ENCODE results near the gene ID4.

The ID4 gene, protein sequence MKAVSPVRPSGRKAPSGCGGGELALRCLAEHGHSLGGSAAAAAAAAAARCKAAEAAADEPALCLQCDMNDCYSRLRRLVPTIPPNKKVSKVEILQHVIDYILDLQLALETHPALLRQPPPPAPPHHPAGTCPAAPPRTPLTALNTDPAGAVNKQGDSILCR

DNA sequence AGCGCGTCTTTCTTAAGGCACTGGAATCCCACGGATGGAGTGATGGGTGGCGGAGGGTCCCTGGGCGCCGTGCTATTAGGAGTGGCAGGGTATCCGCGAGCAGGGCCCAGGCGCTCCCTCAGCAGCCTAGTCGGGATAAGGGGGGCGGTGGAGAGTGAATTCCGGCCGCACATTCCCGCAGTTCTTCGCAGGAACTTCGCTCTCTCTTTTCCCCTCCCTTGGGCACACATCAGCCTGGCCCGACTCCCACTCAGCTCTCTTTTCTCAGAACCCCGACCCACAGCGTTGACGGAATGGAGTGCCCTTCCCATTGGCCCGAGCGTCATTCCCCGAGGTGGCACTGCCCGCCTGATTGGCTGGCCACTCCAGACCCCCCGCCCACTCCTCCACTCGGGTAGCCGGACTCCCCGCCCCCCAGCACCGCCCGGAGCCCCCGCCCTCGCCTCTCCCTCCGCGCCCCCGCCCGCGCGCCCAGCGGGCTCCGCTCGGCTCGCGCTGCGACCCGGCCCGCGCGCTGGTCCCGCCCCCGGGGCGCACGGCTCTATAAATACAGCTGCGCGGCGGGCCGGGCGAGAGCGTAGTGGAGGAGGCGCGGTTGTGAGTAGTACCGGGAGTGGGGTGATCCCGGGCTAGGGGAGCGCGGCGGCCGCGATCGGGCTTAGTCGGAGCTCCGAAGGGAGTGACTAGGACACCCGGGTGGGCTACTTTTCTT, at the start of gene ID4:
Gene ID4 (plus strand): TSS at position 572 of the 712 bp plus-strand sequence. CDS start 385 bp downstream, outside the sequence.
- peak; percentile 79 for DNase-seq (ENCODE audit: low read depth)

DNA sequence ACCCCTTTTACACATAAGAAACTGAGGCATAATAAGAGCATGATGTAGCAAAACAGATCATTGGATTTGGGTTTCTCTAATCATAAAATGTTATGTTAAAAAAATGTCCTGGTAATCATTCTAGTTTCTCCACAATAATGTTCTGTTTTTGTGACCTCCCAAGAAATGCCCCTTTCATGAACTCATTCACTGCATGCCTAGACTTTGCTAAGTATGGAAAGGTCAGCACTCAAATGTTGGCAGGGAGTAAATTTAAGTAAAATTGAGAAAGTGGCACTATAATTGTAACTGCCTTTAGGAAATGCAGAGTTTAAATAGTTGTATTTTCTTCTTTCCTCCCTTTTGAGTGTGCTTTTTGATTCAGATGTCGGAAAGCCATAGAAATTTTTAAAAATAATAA, 48.5 kb upstream of the ID4 start:
- DNase-seq (ENCODE audit: low read depth): no peak

DNA sequence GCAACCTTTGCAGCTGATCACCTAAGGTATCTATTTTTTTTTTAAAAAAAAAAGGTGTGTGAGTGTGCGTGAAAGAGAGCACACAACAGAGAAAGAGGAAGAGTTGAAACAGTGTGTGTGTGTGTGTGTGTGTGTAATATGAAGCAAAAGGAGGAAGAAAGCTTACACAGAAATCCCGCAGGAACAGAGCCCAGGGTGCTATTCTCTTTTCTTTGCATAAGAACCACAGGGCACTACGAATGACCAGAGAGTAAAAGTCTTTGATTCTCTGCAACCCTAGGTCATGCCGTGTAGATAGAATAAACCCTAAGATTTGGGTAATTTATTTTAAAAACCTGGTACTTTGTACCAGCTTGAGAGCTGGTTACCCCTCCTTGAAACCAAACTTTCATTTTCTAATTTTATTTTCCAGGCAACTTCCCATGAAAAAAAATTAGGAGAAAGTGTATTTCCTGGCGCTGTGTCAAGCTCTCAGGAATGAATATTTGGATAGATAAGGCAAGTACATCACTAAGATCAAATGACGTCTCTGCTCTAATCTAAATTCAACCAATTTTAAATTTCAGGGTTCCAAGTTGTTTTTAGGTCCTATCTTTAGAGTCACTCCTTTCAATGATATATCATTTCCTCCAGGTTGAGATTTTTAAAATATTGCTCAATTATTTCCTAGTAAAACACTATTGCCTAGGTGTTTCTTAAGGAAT, 47.9 kb upstream of the ID4 start:
- DNase-seq (ENCODE audit: low read depth): no peak

DNA sequence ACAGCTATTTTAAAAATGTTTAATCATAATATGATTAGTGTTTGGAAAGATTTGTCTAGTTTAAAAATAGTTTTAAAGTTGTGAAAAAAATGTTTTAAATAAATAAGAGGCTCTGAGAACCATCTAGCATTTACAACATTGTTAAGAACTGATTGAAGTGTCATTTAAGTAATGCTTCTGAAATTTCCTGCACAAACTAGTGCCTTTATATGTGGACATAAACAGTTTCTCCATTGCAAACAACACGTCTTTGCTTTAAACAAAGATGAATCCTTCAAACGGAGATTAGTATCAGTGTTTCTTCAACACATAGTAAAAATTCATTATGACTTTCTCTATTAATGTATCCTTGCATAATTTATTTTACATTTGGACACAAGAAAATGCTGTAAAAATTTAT, 45.9 kb upstream of the ID4 start:
- no peak for DNase-seq (ENCODE audit: low read depth)

DNA sequence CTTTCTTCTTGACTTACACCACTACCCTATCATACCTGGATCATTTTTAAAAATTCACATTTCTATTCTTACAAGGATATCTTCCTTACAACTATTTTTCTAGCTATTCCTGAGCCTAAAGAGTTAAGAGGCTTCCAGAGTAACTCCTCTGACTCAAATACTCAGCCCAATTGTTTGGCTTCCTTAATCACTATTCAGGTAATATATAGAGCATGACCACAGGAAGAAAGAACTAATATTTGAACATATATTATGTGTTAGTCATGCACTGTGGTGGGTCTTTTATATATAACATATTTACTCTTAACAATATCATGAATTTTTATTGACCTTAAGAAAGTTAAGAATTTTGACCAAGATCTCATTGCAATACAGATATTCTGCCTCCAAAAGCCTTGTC, 42.0 kb upstream of the ID4 start:
- DNase-seq (ENCODE audit: low read depth): no peak

DNA sequence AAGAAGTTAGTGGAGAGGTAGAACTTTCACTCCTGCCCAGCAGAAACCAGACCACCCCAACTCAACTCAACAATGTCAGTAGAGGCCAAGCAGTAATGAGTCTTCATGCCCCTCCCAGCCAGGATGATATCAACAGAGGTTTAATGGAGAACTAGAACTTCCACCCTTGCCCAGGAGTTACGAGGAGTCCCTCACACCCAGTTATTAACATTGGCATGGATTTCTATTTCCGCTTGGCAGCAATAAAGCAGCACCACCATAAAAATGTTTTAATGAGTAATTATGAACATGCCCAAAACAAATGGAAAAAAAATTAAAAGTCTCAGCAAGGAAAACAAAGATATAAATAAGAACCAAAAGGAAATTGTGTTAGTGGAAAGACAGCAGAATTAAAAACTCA, 40.7 kb upstream of the ID4 start:
- DNase-seq (ENCODE audit: low read depth): no peak

DNA sequence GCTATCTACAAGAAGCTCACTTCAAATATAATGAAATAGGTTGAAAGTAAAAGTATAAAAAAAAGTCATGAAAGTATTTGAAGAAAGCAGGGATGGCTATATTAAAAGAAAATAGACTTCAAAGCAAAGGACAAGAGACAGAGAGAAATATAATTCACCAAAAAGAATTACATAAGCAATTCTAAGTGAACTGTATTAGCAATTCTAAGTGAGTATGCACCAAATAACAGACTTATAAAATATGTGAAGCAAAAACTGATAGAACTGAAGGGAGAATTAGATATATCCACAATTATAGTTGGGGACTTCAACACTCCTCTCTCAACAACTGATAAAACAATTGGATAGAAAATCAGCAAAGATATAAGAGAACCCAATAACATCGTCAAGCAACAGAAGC, 38.8 kb upstream of the ID4 start:
- DNase-seq (ENCODE audit: low read depth): no peak

DNA sequence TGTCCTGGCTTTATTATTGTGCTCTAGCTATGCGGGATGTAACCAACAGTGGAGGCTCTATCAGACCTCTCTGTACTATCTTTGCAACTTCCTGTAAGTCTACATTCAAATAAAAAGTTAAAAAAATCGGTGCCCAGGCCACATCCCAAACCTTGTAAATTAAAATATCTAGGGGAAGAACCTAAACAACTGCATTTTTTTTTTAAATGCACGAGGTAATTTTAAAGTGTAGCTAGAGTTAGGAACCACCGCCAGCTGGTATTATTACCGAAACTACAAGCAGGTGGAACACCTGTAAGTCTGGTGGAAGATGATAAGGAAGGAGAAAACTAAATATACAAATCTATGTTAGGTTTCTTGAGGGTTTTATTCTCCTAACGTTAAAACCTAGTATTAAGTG, 34.5 kb upstream of the ID4 start:
- DNase-seq (ENCODE audit: low read depth): no peak

DNA sequence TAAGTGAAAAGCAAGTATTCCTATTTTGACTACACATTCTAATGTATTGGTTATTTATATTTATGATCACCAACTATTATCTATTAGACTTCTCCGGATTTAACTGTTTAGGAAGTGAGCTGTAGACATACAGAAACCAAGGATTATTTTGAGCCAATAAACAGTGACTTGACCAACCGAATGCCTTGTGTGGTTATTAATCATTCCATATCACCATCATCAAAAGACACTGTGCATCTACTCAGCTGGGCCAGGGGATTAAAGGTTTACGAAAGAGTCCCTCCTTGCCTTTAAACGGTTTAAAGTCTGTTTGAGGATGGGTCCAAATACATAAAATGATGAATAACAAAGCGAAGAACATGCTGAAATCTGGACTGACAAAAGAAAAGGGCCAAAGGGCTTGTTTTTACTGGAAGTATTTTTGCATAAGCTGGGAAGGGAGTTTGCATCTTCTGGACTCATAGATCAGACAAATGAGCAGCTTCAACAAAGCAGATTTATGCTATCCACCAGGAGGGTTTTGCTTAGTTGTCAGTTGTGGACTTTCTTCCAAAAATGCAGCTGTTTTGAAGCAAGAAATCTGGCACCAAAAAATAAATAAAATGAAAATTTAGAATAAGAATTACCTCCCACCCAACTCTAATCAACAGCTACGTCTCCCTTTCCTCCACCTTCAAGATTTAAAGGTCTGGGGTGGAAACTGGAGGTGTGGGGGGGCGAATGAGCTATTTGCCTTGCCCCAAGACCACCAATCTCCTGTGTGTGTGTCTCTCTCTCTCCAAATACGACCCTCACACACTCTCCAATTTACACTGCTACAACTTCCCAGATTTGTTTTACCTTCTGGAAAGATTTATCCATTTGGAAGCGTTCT, 33.6 kb upstream of the ID4 start:
- no peak for DNase-seq (ENCODE audit: low read depth)

DNA sequence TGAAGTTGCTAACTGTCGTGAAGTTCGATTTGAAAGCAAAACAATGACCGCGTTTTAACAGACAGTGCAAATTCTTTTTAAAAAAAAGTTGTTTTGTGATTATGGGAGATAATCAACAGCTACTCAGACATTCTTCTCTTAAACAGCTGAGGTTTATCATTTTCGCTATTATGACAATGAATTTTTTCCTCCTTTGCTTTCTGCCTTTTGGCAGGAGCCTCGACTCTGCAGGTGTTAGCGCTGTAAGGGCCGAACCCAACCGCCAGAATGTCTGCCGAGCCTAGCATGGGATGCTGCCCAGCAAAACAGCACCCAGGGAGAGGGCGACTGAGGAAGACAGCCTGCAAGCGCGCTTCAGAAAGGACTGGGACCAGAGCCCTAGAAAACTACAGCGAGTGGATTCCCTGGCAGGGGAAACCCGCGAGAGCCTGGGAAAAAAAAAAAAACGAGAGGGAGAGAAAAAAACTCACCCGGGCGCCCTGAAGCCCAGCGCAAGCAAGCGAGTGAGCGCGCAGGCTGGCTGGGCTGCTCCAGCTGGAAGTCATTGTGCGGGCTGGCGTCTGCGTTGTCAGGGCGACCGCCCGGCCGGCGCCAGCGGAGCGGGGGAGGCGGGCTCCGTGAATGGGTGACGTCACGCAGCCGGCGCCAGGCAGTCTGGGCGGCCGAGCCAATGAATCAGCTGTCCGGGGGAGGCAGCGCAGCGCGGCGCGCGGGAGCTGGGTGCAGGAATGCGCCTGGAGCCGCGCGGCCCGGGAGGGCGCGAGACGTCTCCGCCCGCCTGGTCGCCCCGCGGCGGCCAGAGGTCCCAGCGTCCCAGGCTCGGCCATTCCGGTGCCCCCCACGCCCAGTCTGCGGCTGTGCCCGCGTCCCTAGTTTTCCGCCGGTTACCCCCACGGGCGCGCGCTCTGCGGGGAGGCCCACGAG, 32.7 kb upstream of the ID4 start:
- peak; percentile 94 for DNase-seq (ENCODE audit: low read depth)

DNA sequence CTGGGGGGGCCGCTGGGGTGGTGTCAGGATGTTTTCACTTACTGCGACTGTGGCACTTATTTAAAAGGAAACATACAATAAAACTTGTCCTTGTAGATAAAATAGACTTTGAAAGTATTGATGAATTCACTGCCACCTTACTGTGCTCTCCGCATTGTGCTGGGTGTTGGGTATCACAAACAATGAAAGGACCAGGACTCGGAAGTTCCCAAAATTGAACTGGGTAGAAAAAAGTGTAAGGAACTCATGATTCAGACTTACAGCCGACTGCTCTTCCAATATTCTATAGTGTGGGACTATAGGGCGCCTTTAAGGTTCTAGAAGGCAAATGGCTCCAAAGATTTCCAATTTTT, 32.1 kb upstream of the ID4 start:
- no peak for DNase-seq (ENCODE audit: low read depth)

DNA sequence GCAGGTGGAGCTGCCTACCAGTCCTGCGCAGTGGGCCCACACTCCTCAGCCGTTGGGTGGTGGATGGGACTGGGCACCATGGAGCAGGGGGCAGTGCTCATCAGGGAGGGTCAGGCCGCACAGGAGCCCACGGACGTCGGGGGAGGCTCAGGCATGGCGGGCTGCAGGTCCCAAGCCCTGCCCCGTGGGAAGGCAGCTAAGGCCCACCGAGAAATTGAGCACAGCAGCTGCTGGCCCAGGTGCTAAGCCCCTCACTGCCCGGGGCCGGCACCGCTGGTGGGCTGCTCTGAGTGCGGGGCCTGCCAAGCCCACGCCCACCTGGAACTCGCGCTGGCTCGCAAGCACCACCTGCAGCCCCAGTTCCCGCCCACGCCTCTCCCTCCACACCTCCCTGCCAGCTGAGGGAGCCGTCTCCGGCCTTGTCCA, 30.2 kb upstream of the ID4 start:
- DNase-seq (ENCODE audit: low read depth): no peak

DNA sequence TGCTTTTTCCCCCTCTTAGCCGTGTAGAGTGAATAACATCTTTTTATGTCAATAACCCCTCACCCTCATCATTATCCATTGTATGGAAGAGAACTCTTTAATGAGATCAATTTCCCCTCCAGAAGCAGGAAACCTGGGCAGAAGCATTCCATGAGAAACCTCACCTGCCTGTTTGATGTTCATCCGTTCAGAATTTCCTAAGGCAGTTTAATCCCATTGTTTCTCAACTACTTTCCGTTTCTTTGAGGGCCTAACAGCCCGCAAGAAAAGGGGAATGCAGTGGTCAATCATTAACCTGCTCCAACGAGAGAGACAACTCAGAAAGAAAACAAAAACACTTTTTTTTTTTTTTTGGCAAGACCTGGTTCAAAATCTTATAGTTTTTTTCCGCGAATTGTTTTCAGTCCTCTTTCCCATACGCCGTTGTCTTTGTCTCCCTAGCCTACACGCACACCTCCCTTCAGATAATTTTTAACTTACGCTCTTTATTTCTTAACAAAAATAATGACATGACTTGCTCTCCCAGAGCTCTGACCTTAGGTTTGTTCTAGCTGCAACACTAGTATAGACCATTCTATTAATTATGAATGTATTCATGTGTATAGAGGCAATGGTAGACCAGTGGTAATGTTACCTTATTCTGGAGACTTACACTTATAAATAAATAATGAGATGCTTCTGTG, 25.6 kb upstream of the ID4 start:
- no peak for DNase-seq (ENCODE audit: low read depth)

DNA sequence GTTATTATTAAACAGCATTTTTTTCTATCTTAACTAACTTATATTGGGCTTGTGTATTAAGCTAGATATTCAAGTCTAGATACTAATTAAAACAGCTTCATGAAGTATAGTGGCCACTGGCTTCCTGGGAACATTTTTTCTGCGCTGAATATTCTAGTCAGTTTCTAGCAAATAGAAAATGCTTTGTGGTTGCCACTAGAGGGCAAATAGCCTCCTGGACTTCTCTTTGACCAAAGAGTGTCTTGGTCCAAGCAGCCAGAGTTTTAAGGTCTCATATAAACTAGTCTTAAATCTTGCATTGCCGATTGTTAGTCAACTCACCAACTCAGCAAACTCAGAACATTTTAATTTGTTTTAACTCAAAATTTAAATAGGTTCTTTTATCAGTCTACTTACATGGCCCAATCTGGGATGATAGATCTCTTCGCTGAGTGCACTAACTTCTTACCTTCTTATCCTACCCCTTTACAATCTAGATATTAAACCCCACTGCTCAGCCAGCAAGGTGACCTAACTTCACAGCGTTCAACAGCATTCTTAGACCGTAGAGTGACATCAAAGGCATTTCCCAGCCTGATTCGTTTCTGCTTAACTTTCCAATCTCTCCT, 24.6 kb upstream of the ID4 start:
- DNase-seq (ENCODE audit: low read depth): no peak

DNA sequence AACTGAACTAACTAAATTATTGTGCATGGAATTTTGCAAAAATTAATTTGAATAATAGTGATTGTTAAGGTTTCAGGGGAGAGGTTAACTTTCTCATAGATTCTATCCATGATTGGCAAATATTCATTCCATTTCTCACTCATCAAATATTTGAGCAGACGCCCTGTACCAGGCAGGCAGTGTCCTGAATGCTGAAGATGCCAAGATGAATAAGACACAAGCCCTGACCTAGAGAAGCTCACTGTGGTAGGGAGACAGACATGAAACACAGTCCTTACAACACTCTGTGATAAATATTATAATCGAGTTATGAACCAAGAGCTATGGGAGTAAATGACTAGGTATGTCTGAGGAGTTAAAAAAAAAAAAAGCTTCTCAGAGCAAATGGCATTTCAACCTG, 18.4 kb upstream of the ID4 start:
- no peak for DNase-seq (ENCODE audit: low read depth)

DNA sequence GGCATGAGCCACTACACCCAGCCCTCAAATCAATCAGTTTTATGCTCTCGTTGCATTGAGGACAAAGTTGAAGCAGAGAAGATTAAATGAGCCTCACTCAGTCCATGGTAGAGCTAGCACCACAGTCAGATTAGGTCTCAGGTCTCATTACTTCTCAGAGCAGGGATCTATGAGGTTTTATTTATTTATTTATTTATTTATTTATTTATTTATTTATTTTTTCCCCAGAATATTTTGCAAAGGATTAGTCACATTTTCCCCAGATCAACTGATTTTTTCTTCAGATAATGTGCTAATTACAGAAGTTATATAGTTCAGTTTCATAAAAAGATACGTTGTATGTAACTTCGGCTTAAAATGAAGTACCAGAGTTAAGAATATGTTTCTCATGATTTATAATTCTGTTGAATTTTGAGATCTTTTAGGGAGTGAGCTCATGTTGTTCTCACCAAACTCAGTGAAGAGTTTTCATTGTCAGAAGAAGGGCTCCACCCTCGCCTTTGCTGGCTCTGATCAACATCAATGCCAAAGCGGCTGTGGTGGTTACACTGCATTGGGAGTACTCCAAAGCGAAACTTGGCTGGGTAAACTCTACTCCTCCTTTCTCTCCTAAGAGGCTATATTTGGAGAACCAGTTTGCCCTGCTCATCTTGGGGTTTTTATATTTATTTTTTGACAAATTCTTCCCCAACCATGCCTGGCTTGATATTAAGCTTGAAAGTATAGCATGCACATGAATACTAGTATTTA, 12.9 kb upstream of the ID4 start:
- no peak for DNase-seq (ENCODE audit: low read depth)

DNA sequence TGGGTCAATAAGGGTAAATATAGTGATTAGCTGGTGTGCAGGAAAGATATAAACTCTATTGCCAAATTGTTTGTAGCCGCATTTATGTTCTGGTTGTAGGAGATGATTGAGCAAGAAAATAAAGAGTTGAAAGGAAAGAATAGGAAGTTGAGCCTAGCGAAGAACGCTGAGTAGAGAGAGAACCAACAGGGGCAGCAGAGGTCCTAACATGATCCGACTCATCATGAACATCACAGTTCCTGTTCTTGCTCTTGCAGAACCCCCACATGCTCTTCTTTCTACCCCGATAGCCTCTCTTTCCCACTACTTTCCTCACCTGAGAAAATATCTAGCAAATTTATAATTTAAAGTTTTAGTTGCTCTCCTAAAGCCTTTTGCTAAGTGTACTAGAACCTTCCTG, 9.9 kb upstream of the ID4 start:
- no peak for DNase-seq (ENCODE audit: low read depth)

DNA sequence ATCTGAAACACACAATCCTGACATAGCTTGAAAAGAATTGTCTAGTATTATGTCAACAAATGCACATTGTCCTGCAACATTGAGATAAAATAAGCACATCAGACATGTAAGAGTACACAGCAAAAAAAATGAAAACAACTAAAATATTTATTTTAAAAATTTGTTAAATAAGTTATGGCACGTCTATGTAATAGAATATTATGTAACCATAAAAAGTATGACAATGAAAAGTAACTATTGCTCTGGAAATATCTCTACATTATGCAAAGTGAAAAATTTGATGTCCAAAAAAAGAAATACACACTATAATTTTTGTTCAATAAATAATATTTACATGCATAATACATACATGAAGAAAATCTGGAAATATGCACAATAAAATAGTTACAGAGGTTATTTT, 9.3 kb upstream of the ID4 start:
- DNase-seq (ENCODE audit: low read depth): no peak

DNA sequence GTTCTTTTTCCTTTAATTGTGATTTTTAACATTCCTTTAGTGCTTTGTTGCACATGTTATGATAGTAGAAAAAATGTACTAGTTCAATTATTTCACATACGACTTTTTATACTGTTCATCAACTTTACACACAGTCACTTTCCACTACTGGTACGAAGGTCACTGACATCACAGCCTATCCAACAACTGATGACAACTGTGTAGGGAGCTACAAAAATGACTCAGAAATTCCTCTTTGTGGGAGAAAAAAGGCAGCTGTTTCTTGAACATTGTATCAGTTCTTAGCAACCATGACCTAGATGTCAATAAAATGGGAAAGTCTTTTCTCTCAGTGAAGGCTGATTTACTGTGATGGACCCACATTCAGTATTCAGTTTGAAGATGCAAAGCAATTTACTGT, 7.0 kb upstream of the ID4 start:
- DNase-seq (ENCODE audit: low read depth): no peak

DNA sequence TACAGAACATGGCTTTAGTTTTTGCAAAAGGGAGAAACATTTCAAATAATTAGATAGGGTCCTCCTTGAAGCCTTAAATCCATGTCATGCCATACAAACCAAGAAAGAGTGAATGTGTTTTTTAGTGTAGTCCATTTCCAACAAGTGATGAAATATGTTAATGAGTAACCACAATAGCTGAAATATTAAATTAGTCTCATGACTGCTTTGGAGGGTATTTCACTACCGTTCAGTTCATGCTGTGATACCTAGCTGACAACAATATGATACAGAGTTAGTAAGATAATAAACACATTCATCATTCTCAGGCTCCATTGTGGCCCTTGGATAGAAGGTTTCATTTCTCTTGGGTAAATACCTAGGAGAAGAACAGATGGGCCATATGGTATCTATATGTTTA, 5.8 kb upstream of the ID4 start:
- DNase-seq (ENCODE audit: low read depth): no peak
